HUES6 (cell line): ENCODE results near the gene TMEM150B.

ENCODE experiments used
- H3K27ac ChIP-seq: 2 replicates; pipeline ENCODE4 v1.7.0; 2013; ENCODE audit warnings: low read depth, mild to moderate bottlenecking, low read length, inconsistent platforms
- H3K27me3 ChIP-seq: 2 replicates; pipeline ENCODE4 v1.6.1; 2013; ENCODE audit warnings: low read length; ENCODE audit not compliant: control insufficient read depth, insufficient read depth
- H3K36me3 ChIP-seq: 2 replicates; pipeline ENCODE4 v1.6.1; 2013; ENCODE audit warnings: low read length; ENCODE audit not compliant: control insufficient read depth, insufficient read depth
- H3K4me1 ChIP-seq: 2 replicates; pipeline ENCODE4 v1.6.1; 2013; ENCODE audit warnings: low read length; ENCODE audit not compliant: control insufficient read depth, insufficient read depth
- H3K4me3 ChIP-seq: 2 replicates; pipeline ENCODE4 v1.5.1; 2013; ENCODE audit warnings: low read depth, low read length
- H3K9ac ChIP-seq: one replicate; pipeline ENCODE4 v1.6.1; 2013; ENCODE audit warnings: mild to moderate bottlenecking, low read length
- H3K9me3 ChIP-seq: 2 replicates; pipeline ENCODE4 v1.6.1; 2013; ENCODE audit warnings: low read depth, low read length; ENCODE audit not compliant: control insufficient read depth, insufficient read depth

Gene TMEM150B

GRCh38 chr19:55365964-55366363 lies 40.8 kb upstream of the TMEM150B start:
- no peaks in the 10 kb centered on the region for H3K36me3 ChIP-seq
- H3K4me3 ChIP-seq: no peak overlapping the region
- peaks cover 25% of the 10 kb centered on the region for H3K4me1 ChIP-seq
- no peaks in the 10 kb centered on the region for H3K9me3 ChIP-seq
- H3K9ac ChIP-seq: no peak overlapping the region
- peaks cover 28% of the 10 kb centered on the region for H3K27me3 ChIP-seq
- no peak overlapping the region for H3K27ac ChIP-seq

DNA sequence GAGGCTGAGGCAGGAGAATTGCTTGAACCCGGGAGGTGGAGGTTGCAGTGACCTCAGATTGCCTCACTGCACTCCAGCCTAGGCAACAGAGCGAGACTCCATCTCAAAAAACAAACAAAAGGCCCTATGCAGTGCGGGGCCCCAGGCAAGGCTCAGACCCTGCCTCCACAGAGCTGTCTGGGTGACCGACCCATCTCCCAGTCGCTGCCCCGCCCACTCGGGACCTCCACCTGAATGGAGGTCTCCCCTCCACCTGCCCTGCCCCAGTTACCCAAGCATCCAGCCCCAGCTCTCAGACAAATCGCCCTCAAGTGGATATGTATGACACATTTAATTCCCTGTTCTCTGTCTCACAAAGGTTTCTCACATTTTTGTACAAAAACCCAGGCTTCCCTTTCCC lies 40.1 kb upstream of the TMEM150B start:
- Histone ChIP-seq H3K27me3 (peaks cover 22% of the 10 kb centered on the region), H3K27ac (no peak overlapping the region), H3K4me3 (no peak overlapping the region), H3K9ac (no peak overlapping the region), H3K36me3 (no peaks in the 10 kb centered on the region), H3K9me3 (no peaks in the 10 kb centered on the region), H3K4me1 (peaks cover 20% of the 10 kb centered on the region)

DNA sequence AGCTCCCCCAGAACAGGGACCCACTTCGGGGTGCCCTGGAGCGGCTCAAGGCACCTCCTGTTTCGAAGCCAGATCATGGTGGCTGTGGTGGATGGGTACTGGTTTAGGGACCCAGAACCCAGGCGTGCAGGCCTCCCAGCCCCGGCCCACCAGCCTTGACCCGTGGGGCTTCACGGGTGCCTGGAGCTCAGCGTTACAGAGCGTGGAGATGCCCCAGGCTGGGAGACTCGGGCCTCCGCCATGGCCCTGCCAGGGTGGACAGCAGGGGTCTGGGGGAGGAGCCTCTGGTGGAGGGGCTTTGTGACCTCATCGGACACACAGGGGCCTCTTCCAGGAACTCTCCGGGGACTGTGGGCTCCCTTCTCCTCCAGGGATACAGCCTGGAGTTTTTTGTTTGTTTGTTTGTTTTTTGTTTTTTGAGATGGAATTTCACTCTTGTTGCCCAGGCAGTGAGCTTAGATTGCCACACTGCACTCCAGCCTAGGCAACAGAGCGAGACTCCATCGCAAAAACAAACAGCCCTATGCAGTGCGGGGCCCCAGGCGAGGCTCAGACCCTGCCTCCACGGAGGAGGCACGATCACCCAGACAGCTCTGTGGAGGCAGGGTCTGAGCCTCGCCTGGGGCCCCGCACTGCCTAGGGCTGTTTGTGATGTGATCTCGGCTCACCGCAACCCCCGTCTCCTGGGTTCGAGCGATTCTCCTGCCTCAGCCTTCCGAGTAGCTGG lies 38.0 kb upstream of the TMEM150B start, which contains the start of gene GARIN5B:
TSS of gene GARIN5B (minus strand) at position 271 of the 727 bp plus-strand sequence. CDS start at position 77, 194 bp downstream.
- peaks cover 14% of the 10 kb centered on the region for H3K27me3 ChIP-seq
- no peaks in the 10 kb centered on the region for H3K9me3 ChIP-seq
- no peaks in the 10 kb centered on the region for H3K36me3 ChIP-seq
- peaks cover 12% of the 10 kb centered on the region for H3K4me1 ChIP-seq
- peak within 1 kb of the TSS; percentile 5 for H3K9ac ChIP-seq
- no peak within 1 kb of the TSS for H3K4me3 ChIP-seq
- no peak within 1 kb of the TSS for H3K27ac ChIP-seq

GRCh38 chr19:55362174-55362989 lies 37.2 kb upstream of the TMEM150B start:
- H3K36me3 ChIP-seq: no peaks in the 10 kb centered on the region
- peaks cover 14% of the 10 kb centered on the region for H3K27me3 ChIP-seq
- no peak overlapping the region for H3K27ac ChIP-seq
- H3K9me3 ChIP-seq: no peaks in the 10 kb centered on the region
- H3K4me3 ChIP-seq: no peak overlapping the region
- peaks cover 12% of the 10 kb centered on the region for H3K4me1 ChIP-seq
- peak overlapping the region; percentile 5 for H3K9ac ChIP-seq

GRCh38 chr19:55360902-55361301 lies 35.8 kb upstream of the TMEM150B start:
- Histone ChIP-seq H3K4me3 (no peak overlapping the region), H3K27ac (no peak overlapping the region), H3K27me3 (peaks cover 29% of the 10 kb centered on the region), H3K9ac (no peak overlapping the region), H3K9me3 (no peaks in the 10 kb centered on the region), H3K36me3 (no peaks in the 10 kb centered on the region), H3K4me1 (peaks cover 10% of the 10 kb centered on the region)

DNA sequence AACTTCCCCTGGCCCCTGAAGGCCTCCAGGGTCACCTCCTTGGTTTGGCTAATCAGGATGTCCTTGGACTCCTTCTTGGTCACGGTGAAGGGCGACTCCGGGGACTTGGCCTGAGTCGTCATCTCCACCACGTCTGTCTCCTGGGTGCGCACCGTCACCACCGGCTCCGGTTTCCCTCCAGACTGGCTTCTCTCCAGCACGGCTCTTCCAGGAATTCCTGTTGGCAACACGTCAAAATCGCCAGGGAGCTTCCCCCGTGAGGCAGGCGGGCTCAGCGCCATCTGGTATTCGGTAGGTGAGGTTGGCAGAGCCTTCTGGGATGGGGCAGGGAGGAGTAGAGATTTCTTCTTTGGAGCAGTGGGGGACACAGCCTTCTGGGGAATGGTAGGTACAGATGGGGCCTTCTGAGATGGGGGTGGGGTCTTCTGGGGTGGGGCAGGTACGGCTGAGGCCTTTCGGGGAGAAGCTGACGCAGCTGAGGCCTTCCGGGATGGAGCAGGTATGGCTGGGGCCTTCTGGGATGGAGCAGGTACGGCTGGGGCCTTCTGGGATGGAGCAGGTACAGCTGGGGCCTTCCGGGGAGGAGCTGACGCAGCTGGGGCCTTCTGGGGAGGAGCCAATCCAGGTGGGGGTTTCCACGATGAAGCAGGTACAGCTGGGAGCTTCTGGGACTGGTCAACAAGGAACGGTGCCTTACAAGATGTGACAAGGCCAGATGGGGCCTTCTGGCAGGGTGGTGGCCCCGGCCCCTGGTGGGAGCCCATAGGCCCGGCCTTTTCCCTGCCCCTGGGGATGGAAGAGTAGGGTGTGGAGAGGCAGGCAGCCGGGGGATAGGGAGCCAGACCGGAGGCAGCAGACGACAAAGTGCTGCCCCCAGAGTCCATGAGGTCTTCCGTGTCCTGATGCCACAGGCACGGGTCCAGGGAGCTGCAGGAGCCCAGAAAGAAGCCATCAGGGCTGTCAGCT lies 34.1 kb upstream of the TMEM150B start:
- peaks cover 44% of the 10 kb centered on the region for H3K27me3 ChIP-seq
- H3K9ac ChIP-seq: no peak overlapping the region
- no peak overlapping the region for H3K27ac ChIP-seq
- H3K4me1 ChIP-seq: peaks cover 10% of the 10 kb centered on the region
- no peaks in the 10 kb centered on the region for H3K9me3 ChIP-seq
- no peaks in the 10 kb centered on the region for H3K36me3 ChIP-seq
- no peak overlapping the region for H3K4me3 ChIP-seq

GRCh38 chr19:55358493-55358892 lies 33.4 kb upstream of the TMEM150B start:
- Histone ChIP-seq H3K36me3 (no peaks in the 10 kb centered on the region), H3K27ac (no peak overlapping the region), H3K9ac (no peak overlapping the region), H3K9me3 (no peaks in the 10 kb centered on the region), H3K4me1 (peaks cover 12% of the 10 kb centered on the region), H3K4me3 (no peak overlapping the region), H3K27me3 (peaks cover 51% of the 10 kb centered on the region)

- no peaks in the 10 kb centered on the region for H3K9me3 ChIP-seq
- H3K27me3 ChIP-seq: peaks cover 82% of the 10 kb centered on the region
- no peaks in the 10 kb centered on the region for H3K36me3 ChIP-seq
- no peak overlapping the region for H3K9ac ChIP-seq
- H3K27ac ChIP-seq: no peak overlapping the region
- H3K4me3 ChIP-seq: peak overlapping the region; percentile 30; the same call in 1 of the 2 replicates
- H3K4me1 ChIP-seq: peaks cover 16% of the 10 kb centered on the region
Observed at GRCh38 chr19:55355213-55355821, 30.2 kb upstream of the TMEM150B start.

DNA sequence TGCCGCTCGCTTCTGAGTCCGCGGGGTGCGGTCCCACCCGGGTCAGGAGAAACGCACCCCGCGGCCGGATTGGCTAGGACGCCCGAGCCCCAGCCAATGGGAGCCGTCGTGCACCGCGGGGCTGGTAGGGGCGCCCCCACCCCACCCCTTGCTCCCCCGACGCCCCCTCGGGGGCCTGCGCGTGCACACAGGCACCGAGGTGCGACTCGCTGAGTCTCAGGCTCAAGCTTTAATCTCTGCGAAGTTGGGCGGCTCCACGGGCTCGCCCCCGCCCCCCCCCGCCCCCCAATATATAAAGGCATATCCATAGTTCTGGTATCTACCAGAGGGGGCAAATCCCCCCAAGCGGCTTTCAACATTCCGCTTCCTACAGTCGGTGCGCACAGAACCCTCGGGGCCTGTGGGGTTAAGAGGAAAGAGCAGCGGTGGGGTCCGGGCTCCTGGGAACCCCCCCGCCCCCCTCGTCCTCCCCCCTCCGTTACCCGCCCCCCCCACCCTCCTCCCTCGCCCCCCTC lies 29.6 kb upstream of the TMEM150B start, which contains the start of gene COX6B2:
TSS of gene COX6B2 (minus strand) at position 22 of the 515 bp plus-strand sequence. CDS start 198 bp downstream, outside the sequence.
- H3K9ac ChIP-seq: peak within 1 kb of the TSS; percentile 40
- no peaks in the 10 kb centered on the region for H3K9me3 ChIP-seq
- no peaks in the 10 kb centered on the region for H3K36me3 ChIP-seq
- H3K27me3 ChIP-seq: peaks cover 82% of the 10 kb centered on the region
- peak within 1 kb of the TSS; percentile 71 for H3K4me3 ChIP-seq
- no peak within 1 kb of the TSS for H3K27ac ChIP-seq
- H3K4me1 ChIP-seq: peaks cover 20% of the 10 kb centered on the region
